Measurements from ENCODE around the gene HIP1. TPM values are rescaled to one million over a fixed set of nuclear protein-coding genes. Genes with fewer than 3 reads are reported as not detected.
A peak's percentile ranks its signal among the peaks of the same experiment; 100 is the strongest.
"Not testable (repeated sequence)": the region's sequence is repeated elsewhere in the genome, so short reads cannot be mapped to it uniquely, and the experiment has no call there.

Gene HIP1
- total RNA-seq, 1 experiment from 2014 or later = 43.3 TPM

DNA sequence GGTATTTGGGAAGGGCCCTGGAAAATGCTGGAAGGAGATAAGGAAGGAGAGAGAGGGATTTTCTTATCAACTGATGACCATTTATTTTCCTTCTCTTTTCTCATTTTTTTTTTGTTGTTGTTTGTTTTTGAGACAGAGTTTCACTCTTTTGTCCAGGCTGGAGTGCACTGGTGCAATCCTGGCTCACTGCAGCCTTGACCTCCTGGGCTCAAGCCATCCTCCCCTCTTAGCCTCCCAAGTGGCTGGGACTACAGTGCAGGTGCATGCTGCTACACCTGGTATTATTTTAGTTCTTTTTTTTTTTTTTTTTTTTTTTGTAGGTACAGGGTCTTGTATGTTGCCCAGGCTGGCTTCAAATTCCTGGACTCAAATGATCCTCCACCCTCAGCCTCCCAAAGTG lies 52.2 kb downstream of the HIP1 start:
- DNase-seq (ENCODE audit: low read depth) = no peak

DNA sequence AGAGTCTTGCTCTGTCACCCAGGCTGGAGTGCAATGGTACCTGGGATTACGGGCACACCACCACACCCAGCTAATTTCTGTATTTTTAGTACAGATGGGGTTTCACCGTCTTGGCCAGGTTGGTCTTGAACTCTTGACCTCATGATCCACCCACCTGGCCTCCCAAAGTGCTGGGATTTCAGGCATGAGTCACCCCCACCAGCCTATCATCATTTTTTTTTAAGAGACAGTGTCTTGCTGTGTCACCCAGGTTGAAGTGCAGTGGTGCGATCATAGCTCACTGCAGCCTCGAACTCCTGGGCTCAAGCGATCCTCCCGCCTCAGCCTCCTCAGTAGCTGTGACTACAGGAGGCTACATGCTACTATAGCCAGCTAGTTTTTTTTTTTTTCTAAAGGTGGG lies 56.7 kb downstream of the HIP1 start:
- DNase-seq (ENCODE audit: low read depth) = not testable (repeated sequence)

DNA sequence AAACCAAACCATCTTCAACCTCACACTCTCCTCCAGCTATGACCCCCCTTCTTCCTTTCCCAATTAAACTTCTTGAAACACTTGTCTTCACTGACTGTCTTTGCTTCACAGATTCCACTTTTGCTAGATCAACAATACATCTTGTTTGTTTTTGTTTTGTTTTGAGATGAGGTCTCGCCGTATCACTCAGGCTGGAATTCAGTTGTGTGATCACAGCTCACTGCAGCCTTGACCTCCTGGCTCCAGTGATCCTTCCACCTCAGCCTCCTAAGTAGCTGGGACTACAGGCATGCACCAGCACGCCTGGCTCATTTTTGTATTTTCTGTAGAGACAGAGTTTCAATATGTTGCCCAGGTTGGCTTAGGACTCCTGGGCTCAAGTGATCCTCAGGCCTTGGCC lies 59.7 kb downstream of the HIP1 start:
- DNase-seq (ENCODE audit: low read depth) = no peak

DNA sequence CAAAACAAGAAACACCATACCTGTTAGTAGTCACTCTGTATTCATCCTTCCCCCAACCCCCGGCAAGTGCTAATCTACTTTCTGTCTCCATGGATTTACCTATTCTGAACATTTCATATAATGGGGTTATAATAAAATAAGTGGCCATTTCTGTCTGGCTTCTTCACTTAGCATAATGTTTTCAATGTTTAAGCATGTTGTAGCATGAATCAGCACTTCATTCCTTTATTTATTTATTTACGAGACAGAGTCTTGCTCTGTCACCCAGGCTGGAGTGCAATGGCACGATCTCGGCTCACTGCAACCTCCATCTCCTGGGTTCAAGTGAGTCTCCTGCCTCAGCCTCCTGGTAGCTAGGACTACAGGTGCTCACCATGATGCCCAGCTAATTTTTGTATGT lies 69.2 kb downstream of the HIP1 start:
- DNase-seq (ENCODE audit: low read depth) = no peak

DNA sequence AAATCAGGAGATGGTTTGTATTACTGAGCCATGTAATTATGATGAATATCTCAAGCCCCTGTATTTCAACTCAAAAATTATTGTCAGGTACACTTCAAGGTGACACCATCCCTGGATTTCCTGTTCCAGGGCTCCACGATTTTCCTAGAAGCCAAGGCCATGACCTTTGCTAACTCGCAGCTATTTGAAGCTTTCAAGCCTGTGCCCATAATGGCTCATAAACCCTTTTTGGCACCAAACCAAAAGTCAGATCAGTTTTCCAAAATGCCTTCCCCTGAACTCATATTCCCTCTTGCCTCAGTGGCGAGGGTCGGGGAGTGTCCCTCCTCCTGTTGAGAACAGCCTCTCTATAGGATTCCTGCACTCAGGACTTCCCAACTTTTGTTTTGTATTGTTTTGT lies 70.8 kb downstream of the HIP1 start:
- DNase-seq (ENCODE audit: low read depth) = peak; percentile 51

DNA sequence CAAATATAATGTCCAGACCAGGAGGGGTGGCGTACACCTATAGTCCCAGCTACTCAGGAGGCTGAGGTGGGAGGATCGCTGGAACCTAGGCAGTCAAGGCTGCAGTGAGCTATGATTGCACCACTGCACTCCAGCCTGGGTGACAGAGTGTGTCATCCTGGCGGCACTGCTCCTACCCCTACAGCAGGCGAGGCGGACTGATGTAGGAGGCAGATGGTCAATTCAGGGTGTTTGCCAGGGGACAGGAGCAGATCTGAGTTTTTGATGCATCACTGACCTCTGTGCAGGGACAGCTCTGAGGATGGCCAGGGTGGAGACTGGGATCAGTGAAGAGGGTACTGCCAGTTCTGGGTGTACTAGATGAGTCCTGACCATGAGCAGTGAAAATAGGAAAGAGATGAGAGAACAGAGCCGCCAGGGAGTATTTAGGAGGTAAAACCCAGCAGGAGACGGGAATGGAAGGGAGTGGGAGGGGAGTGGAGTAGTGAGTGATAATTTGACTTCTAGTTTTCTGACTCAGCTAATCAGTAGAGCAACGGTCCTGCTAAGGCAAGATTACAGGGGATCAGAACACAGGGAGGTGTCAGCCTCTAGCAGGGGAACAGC lies 75.3 kb downstream of the HIP1 start:
- no peak for DNase-seq (ENCODE audit: low read depth)

DNA sequence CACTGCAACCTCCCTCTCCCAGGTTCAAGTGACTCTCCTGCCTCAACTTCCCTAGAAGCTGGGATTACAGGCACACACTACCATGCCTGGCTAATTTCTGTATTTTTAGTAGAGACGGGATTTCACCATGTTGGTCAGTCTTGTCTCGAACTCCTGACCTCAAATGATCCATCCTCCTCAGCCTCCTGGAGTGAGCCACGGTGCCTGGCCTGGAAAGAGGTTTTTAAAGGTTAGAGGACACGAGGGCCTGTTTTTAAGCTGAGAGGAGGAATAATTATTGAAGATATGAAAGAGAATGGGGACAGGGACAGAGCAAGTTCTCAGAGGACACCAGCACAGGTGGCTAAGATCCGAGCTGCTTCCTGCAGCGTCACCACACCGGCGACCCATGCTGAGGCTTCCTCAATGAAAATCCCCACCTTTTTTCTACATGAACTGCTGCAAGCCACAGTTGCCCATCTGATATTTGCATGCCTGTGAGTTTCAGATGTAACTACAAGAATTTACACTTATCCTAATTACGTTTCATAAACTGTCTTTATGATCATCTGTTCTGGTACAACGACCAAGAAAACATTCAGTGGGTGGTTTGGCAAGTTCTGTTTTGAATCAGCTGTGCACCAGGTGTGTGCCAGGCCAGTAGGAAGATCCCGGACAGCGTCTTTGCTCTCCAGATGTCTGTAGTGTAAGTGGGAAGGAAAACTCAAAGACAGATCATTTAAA lies 76.0 kb downstream of the HIP1 start:
- no peak for DNase-seq (ENCODE audit: low read depth)

DNA sequence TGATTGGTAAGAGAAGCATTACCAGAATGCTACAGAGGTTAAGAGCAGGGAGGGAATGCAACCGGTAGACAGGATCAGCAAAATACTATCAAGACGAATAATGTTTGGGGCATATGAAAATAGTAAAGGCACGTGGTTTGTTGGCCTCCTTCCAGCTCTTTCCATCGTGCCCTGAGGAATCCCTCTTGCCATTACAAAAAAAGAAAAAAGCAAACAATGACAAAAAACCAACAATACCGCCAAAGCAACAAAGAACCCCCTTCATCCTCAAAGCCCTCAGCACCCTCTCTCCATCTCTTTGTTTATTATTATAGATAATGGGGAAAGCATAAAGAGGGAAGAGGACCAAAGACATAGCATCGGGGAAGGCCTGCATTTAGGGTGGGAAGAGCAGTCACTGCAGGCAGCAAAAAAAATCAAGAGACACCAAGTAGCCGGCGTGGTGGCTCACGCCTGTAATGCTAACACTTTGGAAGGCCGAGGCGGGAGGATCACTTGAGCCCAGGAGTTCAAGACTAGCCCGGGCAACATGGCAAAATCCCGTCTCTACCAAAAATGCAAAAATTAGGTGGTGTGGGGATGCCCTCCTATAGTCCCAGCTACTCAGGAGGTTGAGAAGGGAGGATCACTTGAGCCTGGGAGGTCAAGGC lies 78.0 kb downstream of the HIP1 start:
- no peak for DNase-seq (ENCODE audit: low read depth)

DNA sequence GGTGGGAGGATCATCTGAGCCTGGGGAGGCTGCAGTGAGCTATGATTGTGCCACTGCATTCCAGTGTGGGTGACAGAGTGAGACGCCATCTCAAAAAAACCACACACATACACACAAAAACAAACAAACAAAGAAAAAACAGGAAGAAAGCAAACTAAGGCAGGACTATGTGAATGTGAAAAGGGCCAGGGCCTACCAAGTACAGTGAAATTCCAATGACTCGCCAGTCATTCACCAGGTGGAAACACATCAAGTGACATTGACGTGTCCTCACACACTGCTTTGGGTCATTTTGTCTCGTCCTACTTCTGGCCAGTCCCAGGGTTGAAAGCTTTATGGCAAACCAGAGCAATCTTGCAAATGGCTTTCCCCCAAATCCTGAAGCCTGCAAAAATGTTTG lies 79.9 kb downstream of the HIP1 start:
- DNase-seq (ENCODE audit: low read depth) = peak; percentile 44

DNA sequence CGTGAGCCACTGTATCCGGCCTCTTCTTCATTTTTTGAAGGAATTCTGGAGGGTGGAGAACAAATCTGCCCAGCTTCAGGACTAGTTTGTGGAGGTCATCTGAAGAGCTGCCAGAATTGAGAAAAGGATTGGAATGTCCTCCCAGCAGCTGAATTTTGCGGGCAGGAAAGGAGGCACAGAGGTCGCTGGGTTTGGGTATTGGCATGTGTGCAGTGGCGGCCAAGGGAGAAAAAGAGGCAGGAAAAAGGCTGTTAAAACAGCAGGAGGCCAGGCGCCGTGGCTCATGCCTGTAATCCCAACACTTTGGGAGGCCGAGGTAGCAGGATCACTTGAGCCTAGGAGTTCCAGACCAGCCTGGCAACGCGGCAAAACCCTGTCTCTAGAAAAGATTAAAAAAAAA lies 80.4 kb downstream of the HIP1 start:
- DNase-seq (ENCODE audit: low read depth) = peak; percentile 51

DNA sequence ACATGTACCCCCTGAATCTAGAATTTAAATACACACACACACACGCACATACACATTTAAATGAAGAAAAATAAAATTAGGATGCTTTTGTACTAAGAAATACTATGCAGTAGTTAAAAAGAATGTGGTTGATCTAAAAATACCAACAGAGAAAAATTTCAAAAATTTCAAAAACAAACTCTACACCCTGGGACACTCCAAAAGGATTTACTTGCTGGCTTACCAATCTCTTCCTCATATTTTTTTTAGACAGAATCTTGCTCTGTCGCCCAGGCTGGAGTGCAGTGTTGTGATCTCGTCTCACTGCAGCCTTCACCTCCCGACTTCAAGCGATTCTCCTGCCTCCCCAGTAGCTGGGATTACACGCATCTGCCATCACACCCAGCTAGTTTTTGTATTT lies 80.9 kb downstream of the HIP1 start:
- DNase-seq (ENCODE audit: low read depth) = no peak

DNA sequence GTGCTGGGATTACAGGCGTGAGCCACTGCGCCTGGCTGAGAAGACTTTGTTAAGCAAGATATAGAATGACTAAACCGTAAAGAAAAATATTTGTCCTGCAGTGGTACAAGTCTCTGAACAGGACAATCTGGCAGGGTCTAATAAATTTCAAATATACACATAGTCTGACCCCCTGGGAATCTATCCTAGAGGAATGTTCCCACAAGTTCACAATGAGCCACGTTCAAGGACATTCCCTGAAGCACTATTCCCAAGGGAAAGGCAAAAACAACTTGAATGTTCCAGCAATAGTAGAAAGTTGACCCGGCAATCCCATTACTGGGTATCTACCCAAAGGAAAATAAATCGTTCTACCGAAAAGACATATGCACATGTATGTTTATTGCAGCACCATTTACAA lies 82.0 kb downstream of the HIP1 start:
- no peak for DNase-seq (ENCODE audit: low read depth)

DNA sequence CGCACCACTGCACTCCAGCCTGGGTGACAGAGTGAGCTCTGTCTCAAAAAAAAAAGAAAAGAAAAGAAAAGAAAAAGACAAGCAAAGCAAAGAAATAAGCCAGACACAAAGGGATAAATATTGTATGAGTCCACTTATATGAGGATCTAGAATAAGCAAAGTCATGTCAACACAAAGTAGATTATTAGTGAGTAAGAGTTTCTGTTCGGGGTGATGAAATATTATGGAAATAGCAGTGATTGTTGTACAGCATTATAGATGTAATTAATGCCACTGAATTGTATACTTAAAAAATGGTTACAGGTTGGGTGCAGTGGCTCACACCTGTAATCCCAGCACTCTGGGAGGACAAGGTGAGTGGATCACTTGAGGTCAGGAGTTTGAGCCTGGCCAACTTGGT lies 83.2 kb downstream of the HIP1 start:
- no peak for DNase-seq (ENCODE audit: low read depth)

DNA sequence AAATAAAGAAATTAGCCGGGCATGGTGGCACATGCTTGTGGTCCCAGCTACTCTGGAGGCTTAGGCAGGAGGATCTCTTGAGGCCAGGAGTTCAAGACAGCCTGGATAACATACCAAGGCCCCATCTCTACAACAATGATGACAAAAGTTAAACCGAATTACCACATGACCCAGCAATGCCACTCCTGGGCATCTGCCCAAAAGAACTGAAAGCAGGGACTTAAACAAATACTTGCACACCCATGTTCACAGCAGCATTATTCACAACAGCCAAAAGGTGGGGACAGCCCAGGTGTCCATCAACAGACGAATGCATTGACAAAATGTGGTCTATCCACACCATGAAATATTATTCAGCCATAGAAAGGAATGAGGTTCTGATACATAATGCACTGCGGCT lies 83.9 kb downstream of the HIP1 start:
- DNase-seq (ENCODE audit: low read depth) = no peak

DNA sequence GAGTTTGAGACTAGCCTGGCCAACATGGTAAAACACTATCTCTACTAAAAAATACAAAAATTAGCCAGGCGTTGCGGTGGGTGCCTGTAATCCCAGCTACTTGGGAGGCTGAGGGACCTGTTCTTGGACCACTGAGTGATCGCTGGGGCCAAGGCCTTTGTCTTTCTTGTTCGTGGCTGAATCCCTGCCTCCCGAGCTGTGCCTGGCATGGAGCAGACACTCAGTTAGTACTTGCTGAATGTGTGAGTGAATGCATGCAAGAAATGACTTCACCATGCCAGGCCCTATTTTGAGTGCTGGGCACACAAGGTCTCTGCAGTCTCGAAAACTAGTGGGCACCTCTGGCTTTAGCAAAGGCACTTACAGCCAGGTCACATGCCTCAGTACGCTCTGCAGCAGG lies 85.1 kb downstream of the HIP1 start:
- DNase-seq (ENCODE audit: low read depth) = no peak

DNA sequence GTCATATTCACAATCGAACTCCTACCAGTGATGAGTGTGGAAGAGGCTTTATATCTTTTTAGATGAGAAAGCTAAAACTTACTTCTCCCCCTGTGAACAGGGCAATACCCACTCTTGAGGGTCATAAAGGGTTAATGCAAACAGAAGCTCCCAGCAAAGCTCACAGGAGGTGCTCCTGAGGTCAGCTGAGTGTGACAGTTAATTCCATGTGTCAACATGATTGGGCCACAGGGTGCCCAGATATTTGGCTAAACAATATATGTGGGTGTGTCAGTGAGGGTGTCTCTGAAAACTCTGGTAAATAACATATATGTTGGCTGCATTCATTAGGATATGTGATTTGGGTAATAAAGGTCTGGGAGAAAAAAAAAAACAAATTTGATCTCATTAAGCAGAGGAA lies 86.0 kb downstream of the HIP1 start:
- DNase-seq (ENCODE audit: low read depth) = no peak

DNA sequence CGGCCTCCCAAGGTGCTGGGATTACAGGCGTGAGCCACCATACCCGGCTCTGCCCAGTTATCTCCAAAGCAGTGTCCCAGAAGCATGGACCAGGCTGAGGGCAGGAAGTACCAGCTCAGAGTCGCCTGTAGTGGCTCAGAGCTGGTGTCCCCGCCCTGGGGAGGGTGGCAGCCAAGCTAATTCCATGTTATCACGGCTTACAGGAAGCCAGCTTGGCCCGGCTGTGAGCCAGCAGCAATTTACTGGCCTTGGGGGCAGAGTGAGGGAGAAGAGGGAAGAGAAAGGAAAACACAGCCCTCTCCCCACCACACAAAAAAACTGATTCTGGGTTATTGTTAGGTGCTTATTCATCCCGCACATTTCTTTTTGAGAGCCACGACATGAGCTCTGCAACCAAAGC lies 88.1 kb downstream of the HIP1 start:
- DNase-seq (ENCODE audit: low read depth) = peak; percentile 67

DNA sequence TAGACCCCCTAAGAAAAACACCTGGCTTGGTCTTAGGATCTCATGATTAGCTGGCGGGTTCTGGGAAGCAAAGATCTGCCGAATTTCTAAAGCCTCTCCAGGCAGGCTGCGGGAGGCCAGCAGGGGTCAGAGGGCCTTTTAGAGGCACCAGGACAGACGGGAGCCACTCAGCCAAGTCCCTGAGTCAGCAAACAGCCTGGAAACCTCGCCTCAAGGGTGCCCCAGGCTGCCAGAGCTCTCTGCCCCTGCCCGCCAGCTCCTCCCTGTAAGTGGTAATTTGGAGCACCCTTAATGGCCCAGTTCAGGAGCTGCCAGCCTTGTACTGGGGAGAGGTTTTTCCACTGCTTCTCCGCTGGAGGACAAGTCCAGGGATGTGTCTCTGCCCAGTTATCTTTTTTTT lies 88.7 kb downstream of the HIP1 start:
- DNase-seq (ENCODE audit: low read depth) = peak; percentile 73

DNA sequence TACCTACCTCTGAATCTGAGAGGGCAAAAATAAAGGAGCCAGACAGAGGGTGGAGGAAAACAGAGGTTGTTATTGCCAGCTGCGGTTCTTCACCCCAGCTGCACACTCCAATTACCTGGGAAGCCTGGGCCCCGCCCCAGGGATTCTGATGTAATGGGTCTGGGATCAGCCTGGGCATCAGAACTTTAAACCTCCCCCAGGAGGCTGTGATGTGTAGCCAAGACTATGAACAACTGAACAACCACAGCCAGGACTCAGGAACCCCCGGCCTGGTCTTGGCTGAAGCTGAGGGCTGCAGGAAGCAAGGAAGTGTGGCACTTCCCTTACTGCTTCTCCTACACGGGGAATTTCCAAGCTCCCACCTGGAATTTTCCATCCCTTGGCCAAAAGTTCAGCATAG lies 89.3 kb downstream of the HIP1 start:
- DNase-seq (ENCODE audit: low read depth) = peak; percentile 40

DNA sequence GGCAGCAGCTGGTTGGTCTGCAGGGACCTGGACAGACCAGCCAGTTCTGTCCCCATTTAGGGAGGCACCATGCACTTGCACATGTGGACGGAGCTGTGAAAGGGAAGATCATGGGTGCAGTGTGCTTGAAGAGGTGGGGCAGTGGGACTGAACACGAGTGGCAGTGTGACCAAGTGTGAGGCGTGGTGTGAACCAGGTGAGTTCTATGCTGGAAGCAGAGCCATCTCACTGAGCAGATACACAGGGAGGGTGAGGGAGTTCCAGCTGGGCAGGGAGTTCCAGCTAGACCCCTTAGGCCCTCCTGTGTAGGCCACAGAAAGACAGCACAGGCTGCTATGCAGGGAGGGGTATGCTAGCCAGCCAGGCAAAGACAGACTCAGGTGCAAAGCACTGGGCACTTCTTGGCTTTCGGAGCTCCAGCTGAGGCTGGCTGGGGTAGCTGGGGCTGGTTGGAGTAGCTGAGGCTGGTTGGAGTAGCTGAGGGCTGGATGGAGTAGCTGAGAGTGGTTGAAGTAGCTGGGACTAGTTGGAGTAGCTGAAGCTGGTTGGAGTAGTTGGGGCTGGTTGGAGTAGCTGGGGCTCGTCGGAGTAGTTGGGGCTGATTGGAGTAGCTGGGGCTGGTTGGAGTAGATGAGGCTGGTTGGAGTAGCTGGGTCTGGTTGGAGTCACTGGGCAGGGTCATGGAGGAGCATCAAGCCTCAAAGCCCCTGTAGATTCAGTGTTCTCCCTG lies 90.9 kb downstream of the HIP1 start:
- DNase-seq (ENCODE audit: low read depth) = no peak

DNA sequence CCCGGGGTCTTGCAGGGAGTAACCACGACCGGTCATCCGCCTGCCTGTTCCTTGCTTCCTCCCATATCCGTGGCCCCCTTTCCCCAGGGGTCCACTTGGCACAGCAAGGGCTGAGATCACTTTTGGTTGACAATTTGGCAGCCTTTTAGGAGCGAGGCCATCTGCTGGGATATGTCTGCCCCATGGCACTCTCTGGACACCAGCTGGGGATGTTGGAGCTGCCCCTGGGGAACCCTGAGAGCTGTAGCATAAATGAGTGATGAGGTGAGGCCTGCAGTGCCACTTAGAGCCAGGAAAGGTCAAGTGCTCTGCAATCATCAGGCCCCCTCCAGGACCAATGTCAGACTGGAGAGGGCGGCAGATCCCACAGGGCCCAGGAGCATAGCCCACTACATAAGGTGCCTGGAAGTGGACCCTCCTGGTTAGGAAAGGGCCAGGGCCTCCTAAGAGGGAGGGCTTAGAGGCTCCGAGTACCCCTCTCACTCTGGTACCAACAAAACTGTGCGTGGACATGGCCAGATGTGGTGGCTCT lies 92.1 kb downstream of the HIP1 start:
- no peak for DNase-seq (ENCODE audit: low read depth)

DNA sequence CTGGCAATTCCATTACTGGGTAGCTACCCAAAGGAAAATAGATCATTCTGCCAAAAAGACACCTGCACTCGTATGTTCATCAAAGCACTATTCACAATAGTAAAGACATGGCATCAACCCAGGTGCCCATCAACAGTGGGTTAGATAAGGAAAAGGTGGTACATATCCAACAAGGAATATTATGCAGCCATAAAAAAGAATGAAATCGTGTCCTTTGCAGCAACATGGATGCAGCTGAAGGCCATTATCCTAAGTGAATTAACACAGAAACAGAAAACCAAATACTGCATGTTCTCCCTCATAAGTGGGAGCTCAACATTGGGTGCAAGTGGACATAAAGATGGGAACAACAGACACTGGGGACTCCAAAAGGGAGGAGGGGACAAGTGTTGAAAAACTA lies 93.2 kb downstream of the HIP1 start:
- no peak for DNase-seq (ENCODE audit: low read depth)
